GM18508 (cell line): ENCODE data around the gene PXDN.

Source experiments
- ATAC-seq: cut with Tn5 transposase; IDR thresholded peaks from one replicate; pipeline ENCODE4 v1.9.1; 2021; ENCODE audit warnings: moderate number of reproducible peaks; ENCODE audit not compliant: insufficient read depth, unreplicated experiment

PXDN gene

GRCh38 chr2:1605102-1606045 is 138.9 kb downstream of the PXDN start:
- no peak for ATAC-seq

GRCh38 chr2:1603521-1603920 is 140.8 kb downstream of the PXDN start:
- ATAC-seq, result no peak

- no peak for ATAC-seq
These were observed 141.3 kb downstream of the PXDN start for GRCh38 chr2:1603059-1603458.

GRCh38 chr2:1602278-1603010 is 141.9 kb downstream of the PXDN start:
- ATAC-seq, result no peak

GRCh38 chr2:1601471-1602277 is 142.6 kb downstream of the PXDN start:
- no peak for ATAC-seq

GRCh38 chr2:1601067-1601412 is 143.3 kb downstream of the PXDN start:
- ATAC-seq, result no peak

- ATAC-seq, result no peak
These were observed 143.9 kb downstream of the PXDN start for GRCh38 chr2:1600191-1601066.

- no peak for ATAC-seq
These were observed 144.8 kb downstream of the PXDN start for GRCh38 chr2:1599301-1600085.

- no peak for ATAC-seq
These were observed 145.5 kb downstream of the PXDN start for GRCh38 chr2:1598800-1599199.

GRCh38 chr2:1598041-1598710 is 146.1 kb downstream of the PXDN start:
- no peak for ATAC-seq

- ATAC-seq, result no peak
These were observed 149.0 kb downstream of the PXDN start for GRCh38 chr2:1595274-1595673.

GRCh38 chr2:1594373-1595171 is 149.7 kb downstream of the PXDN start:
- no peak for ATAC-seq

- no peak for ATAC-seq
These were observed 150.3 kb downstream of the PXDN start for GRCh38 chr2:1594123-1594372.

- no peak for ATAC-seq
These were observed 150.8 kb downstream of the PXDN start for GRCh38 chr2:1593371-1594122.

- no peak for ATAC-seq
These were observed 152.1 kb downstream of the PXDN start for GRCh38 chr2:1591978-1592907.

- ATAC-seq, result no peak
These were observed 152.9 kb downstream of the PXDN start for GRCh38 chr2:1591461-1591770.
